GM23338 (cell line): ENCODE data around the gene KDM4B. TPM values are rescaled to one million over a fixed set of nuclear protein-coding genes. Genes with fewer than 3 reads are reported as not detected.

Source experiments
- ATAC-seq: fragments of 200-7000 bp; cut with Tn5 transposase; 3 replicates; pipeline ENCODE4 v1.9.1; 2020
- DNase-seq: peaks from one replicate; pipeline ENCODE4 v3.0.0-alpha.2; 2015; ENCODE audit warnings: low spot score
- H2AFZ ChIP-seq: fragments of 200-600 bp; sonication (generic); 2 replicates; pipeline ENCODE4 v1.8.0; 2016; ENCODE audit warnings: antibody characterized with exemption, mild to moderate bottlenecking, moderate library complexity
- H3F3A ChIP-seq: fragments of 200-600 bp; sonication (generic); replicated peaks from 2 replicates; pipeline ENCODE4 v1.8.0; 2017; ENCODE audit warnings: antibody characterized with exemption, mixed run types, low read depth
- H3K27ac ChIP-seq: fragments of 200-600 bp; sonication (generic); 2 replicates; pipeline ENCODE4 v1.6.1; 2016; ENCODE audit warnings: low read depth
- H3K27me3 ChIP-seq: fragments of 200-600 bp; sonication (generic); 2 replicates; pipeline ENCODE4 v1.8.0; 2016; ENCODE audit warnings: mild to moderate bottlenecking, mixed run types, moderate library complexity; ENCODE audit not compliant: insufficient read depth
- H3K36me3 ChIP-seq: fragments of 200-600 bp; sonication (generic); 2 replicates; pipeline ENCODE4 v1.8.0; 2016; ENCODE audit warnings: mild to moderate bottlenecking; ENCODE audit not compliant: insufficient read depth
- H3K4me1 ChIP-seq: fragments of 200-600 bp; sonication (generic); 2 replicates; pipeline ENCODE4 v1.8.0; 2016; ENCODE audit warnings: mild to moderate bottlenecking, moderate library complexity; ENCODE audit not compliant: insufficient read depth
- H3K4me2 ChIP-seq: fragments of 200-600 bp; sonication (generic); 2 replicates; pipeline ENCODE4 v1.7.1; 2017; ENCODE audit warnings: mixed run types
- H3K4me3 ChIP-seq: fragments of 200-600 bp; sonication (generic); 2 replicates; pipeline ENCODE4 v1.6.1; 2016; ENCODE audit warnings: mixed run types
- H3K79me2 ChIP-seq: fragments of 200-600 bp; sonication (generic); replicated peaks from 2 replicates; pipeline ENCODE4 v1.8.0; 2017; ENCODE audit warnings: mild to moderate bottlenecking; ENCODE audit not compliant: insufficient read depth
- H3K9me2 ChIP-seq: fragments of 200-600 bp; sonication (generic); 2 replicates; pipeline ENCODE4 v1.8.0; 2017; ENCODE audit not compliant: insufficient read depth
- H4K20me1 ChIP-seq: fragments of 200-600 bp; sonication (generic); replicated peaks from 2 replicates; pipeline ENCODE4 v1.8.0; 2017; ENCODE audit warnings: mild to moderate bottlenecking; ENCODE audit not compliant: insufficient read depth
- H3K27ac Mint-ChIP-seq: 2 replicates; pipeline ENCODE4 v1.8.0; 2020; ENCODE audit warnings: inconsistent platforms, mild to moderate bottlenecking, moderate library complexity, mixed read lengths
- H3K27me3 Mint-ChIP-seq: 3 replicates; pipeline ENCODE4 v1.8.0; 2022; ENCODE audit warnings: low read depth, mild to moderate bottlenecking, moderate library complexity, mixed read lengths, inconsistent platforms; ENCODE audit not compliant: insufficient read depth, poor library complexity
- H3K36me3 Mint-ChIP-seq: 3 replicates; pipeline ENCODE4 v1.8.0; 2021; ENCODE audit warnings: low read depth, mild to moderate bottlenecking, inconsistent platforms, moderate library complexity, mixed read lengths
- H3K4me1 Mint-ChIP-seq: 3 replicates; pipeline ENCODE4 v1.8.0; 2020; ENCODE audit warnings: mild to moderate bottlenecking, inconsistent platforms, mixed read lengths
- H3K4me3 Mint-ChIP-seq: 3 replicates; pipeline ENCODE4 v1.8.0; 2021; ENCODE audit warnings: moderate library complexity, mild to moderate bottlenecking, inconsistent platforms, mixed read lengths
- H3K9me3 Mint-ChIP-seq: 3 replicates; pipeline ENCODE4 v1.8.0; 2020; ENCODE audit warnings: moderate library complexity, mild to moderate bottlenecking, inconsistent platforms, mixed read lengths
- CREB1 ChIP-seq: fragments of 250-450 bp; sonication (Bioruptor Pico); IDR thresholded peaks from 2 replicates; pipeline ENCODE4 v1.5.0; 2020; ENCODE audit warnings: low read depth, mild to moderate bottlenecking, moderate library complexity
- CTCF ChIP-seq, 2 experiments: fragments of 200-600 bp in 1 of 2; sonication (generic) in 1 of 2; conservative IDR thresholded peaks; 2 replicates each; pipeline versions ENCODE4 v1.5.1 to v1.6.1; 2016 to 2017; ENCODE audit warnings: antibody characterized with exemption in 2 of 2, low read depth in 2 of 2, mild to moderate bottlenecking in 2 of 2, moderate library complexity in 1 of 2
- ETS1 ChIP-seq: IDR thresholded peaks from 2 replicates; pipeline ENCODE4 v1.6.1; 2016; ENCODE audit warnings: antibody characterized with exemption
- EZH2 ChIP-seq: fragments of 200-600 bp; sonication (generic); IDR thresholded peaks from one replicate; pipeline ENCODE4 v1.8.0; 2017; ENCODE audit warnings: antibody characterized with exemption, mild to moderate bottlenecking, low read depth; ENCODE audit not compliant: unreplicated experiment
- EZH2phosphoT487 ChIP-seq: fragments of 200-600 bp; sonication (generic); IDR thresholded peaks from one replicate; pipeline ENCODE4 v1.8.1; 2018; ENCODE audit warnings: antibody characterized with exemption; ENCODE audit not compliant: unreplicated experiment
- JUNB ChIP-seq: IDR thresholded peaks from one replicate; pipeline ENCODE4 v1.6.1; 2016; ENCODE audit warnings: antibody characterized with exemption; ENCODE audit not compliant: unreplicated experiment
- NANOG ChIP-seq: IDR thresholded peaks from 2 replicates; pipeline ENCODE4 v1.6.1; 2016; ENCODE audit warnings: antibody characterized with exemption, borderline replicate concordance
- POLR2AphosphoS5 ChIP-seq: IDR thresholded peaks from 2 replicates; pipeline ENCODE4 v1.6.1; 2016; ENCODE audit warnings: antibody characterized with exemption, low read depth
- REST ChIP-seq: IDR thresholded peaks from one replicate; pipeline ENCODE4 v1.6.1; 2018; ENCODE audit warnings: antibody characterized with exemption; ENCODE audit not compliant: unreplicated experiment
- STAT1 ChIP-seq: IDR thresholded peaks from one replicate; pipeline ENCODE4 v1.6.1; 2016; ENCODE audit warnings: antibody characterized with exemption; ENCODE audit not compliant: unreplicated experiment
- ZNF114 ChIP-seq: fragments of 250-450 bp; sonication (Bioruptor Pico); IDR thresholded peaks from 2 replicates; pipeline ENCODE4 v1.5.0; 2020; ENCODE audit warnings: mild to moderate bottlenecking, moderate library complexity
- ZNF331 ChIP-seq: fragments of 250-450 bp; sonication (Bioruptor Pico); IDR thresholded peaks from 2 replicates; pipeline ENCODE4 v1.5.0; 2020; ENCODE audit warnings: low read depth, mild to moderate bottlenecking, moderate library complexity
- ZNF462 ChIP-seq: fragments of 250-450 bp; sonication (Bioruptor Pico); IDR thresholded peaks from 2 replicates; pipeline ENCODE4 v1.5.0; 2020; ENCODE audit warnings: mild to moderate bottlenecking, moderate library complexity
- polyA plus RNA-seq: library from polyadenylated mRNA; unstranded; fragments of >200 nt; fragmentation: Nextera tagmentation; extraction: Ambion mirVana; gene quantifications from 2 replicates; pipeline ENCODE4 v1.2.1, GENCODE V29; 2016
- total RNA-seq: library from RNA; depleted of rRNA; stranded (reverse); fragments of >200 nt; shearing (Covaris generic); gene quantifications from 2 replicates; pipeline ENCODE4 v1.2.3, GENCODE V29; 2014

Gene KDM4B
- total and polyA plus RNA-seq, 2 experiments from 2014 or later: 9.1 to 27.6 TPM

- Histone ChIP-seq H3K27ac (no peak overlapping the region), H3F3A (no peaks in the 10 kb centered on the region), H2AFZ (no peak overlapping the region), H3K4me2 (no peak overlapping the region), H3K36me3 (0 out of 2 replicates have a peak, but pooled peaks cover 4% of the 10 kb centered on the region), H3K27me3 (no peaks in the 10 kb centered on the region), H4K20me1 (no peaks in the 10 kb centered on the region; the same call in none of the 2 replicates), H3K4me1 (peaks cover 9% of the 10 kb centered on the region; the same call in 1 of the 2 replicates), H3K9me2 (no peaks in the 10 kb centered on the region), H3K4me3 (no peak overlapping the region), H3K79me2 (no peaks in the 10 kb centered on the region)
- no peak for TF ChIP-seq REST
- no peak for TF ChIP-seq EZH2phosphoT487
- no peak for TF ChIP-seq ETS1
- TF ChIP-seq ZNF331 (CRISPR knock-in tag): no peak
- TF ChIP-seq NANOG: no peak
- no peak for TF ChIP-seq CREB1 (CRISPR knock-in tag)
- no peak for TF ChIP-seq ZNF462 (CRISPR knock-in tag)
- TF ChIP-seq JUNB: no peak
- no peak for TF ChIP-seq STAT1
- TF ChIP-seq POLR2AphosphoS5: no peak
- no peak for TF ChIP-seq EZH2
- no peak for TF ChIP-seq ZNF114
- no peak for TF ChIP-seq CTCF (conservative IDR thresholded peaks at IDR 0.05; ENCODE audit: low read depth in 2 of 2)
- Mint-ChIP-seq H3K36me3 (peaks cover 13% of the 10 kb centered on the region), H3K27ac (no peak overlapping the region), H3K4me1 (peaks cover 13% of the 10 kb centered on the region), H3K27me3 (peaks cover 9% of the 10 kb centered on the region), H3K4me3 (no peak overlapping the region), H3K9me3 (peaks cover 6% of the 10 kb centered on the region)
- DNase-seq: no peak
- ATAC-seq: no peak
Measured at GRCh38 chr19:5067678-5068077, 98.8 kb downstream of the KDM4B start.
